PC-3 (cell line): ENCODE results near the gene PLXNA3.

Source experiments
- CTCF ChIP-seq: fragments of 300-600 bp; sonication (generic); conservative IDR thresholded peaks from 2 replicates; pipeline ENCODE4 v1.5.1; 2017; ENCODE audit warnings: antibody characterized with exemption, low read depth, mild to moderate bottlenecking, low read length
- EZH2phosphoT487 ChIP-seq: fragments of 300-600 bp; sonication (generic); IDR thresholded peaks from 2 replicates; pipeline ENCODE4 v1.6.1; 2018; ENCODE audit warnings: mild to moderate bottlenecking, antibody characterized with exemption, low read length, borderline replicate concordance

- TF ChIP-seq CTCF (no peak), EZH2phosphoT487 (no peak)
Measured at GRCh38 chrX:154452823-154453222, 5.3 kb upstream of the PLXNA3 start.
